Measurements from ENCODE around the gene FILIP1L.

Gene FILIP1L

DNA sequence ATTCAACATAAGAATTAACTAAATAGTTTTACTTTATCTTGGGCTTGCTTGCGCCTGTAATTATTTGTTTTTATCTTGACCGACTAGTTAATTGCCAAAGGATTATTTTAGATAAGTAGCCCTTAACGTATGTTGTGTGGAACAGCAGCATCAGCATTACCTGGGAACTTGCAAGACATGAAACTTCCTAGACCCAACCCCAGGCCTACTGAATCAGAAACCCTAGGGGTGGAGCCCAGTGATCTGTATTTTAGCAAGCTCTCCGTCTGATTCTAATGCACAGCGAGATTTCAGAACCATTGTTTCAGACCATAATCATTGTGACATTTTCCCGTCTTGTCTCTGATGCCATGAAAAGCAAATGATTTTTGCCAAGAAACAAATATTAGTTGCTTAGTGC is 31.1 kb downstream of the FILIP1L start:
- Histone ChIP-seq H3K4me1 (ENCODE audit: insufficient read depth, low read length) (no peaks in the 10 kb centered on the region), H3K79me2 (ENCODE audit: insufficient read depth, low read length) (no peaks in the 10 kb centered on the region), H3K9ac (ENCODE audit: low read depth, low read length) (no peak overlapping the region), H2AFZ (ENCODE audit: low read depth, low read length) (no peak overlapping the region), H3K4me2 (ENCODE audit: insufficient read depth, low read length) (no peak overlapping the region), H4K20me1 (ENCODE audit: insufficient read depth, low read length) (no peaks in the 10 kb centered on the region), H3K27ac (ENCODE audit: low read length) (no peak overlapping the region), H3K36me3 (ENCODE audit: insufficient read depth, low read length) (no peaks in the 10 kb centered on the region), H3K9me3 (ENCODE audit: insufficient read depth, low read length, severe bottlenecking) (no peaks in the 10 kb centered on the region), H3K4me3 (ENCODE audit: low read depth in 1 of 2, low read length in 2 of 2) (no peak overlapping the region), H3K27me3 (ENCODE audit: insufficient read depth, low read length, poor library complexity) (no peaks in the 10 kb centered on the region)
- DNase-seq (no peak), ATAC-seq (ENCODE audit: insufficient read depth, low read depth) (no peak)
- TF ChIP-seq CTCF (IDR thresholded peaks at IDR 0.05; ENCODE audit: borderline replicate concordance, extremely low read depth, low read length, poor library complexity, severe bottlenecking) (no peak), EZH2 (IDR thresholded peaks at IDR 0.05; ENCODE audit: borderline replicate concordance, low read depth, low read length, severe bottlenecking) (no peak)

- TF ChIP-seq CTCF (IDR thresholded peaks at IDR 0.05; ENCODE audit: borderline replicate concordance, extremely low read depth, low read length, poor library complexity, severe bottlenecking) = no peak
- TF ChIP-seq EZH2 (IDR thresholded peaks at IDR 0.05; ENCODE audit: borderline replicate concordance, low read depth, low read length, severe bottlenecking) = no peak
- H3K9ac ChIP-seq (ENCODE audit: low read depth, low read length) = no peak overlapping the region
- no peak for ATAC-seq (ENCODE audit: insufficient read depth, low read depth)
These were observed 31.6 kb downstream of the FILIP1L start for GRCh38 chr3:100082714-100083113.

GRCh38 chr3:100081986-100082692 is 32.2 kb downstream of the FILIP1L start:
- Histone ChIP-seq H3K4me3 (ENCODE audit: low read depth in 1 of 2, low read length in 2 of 2) (no peak overlapping the region), H3K9me3 (ENCODE audit: insufficient read depth, low read length, severe bottlenecking) (no peaks in the 10 kb centered on the region), H3K79me2 (ENCODE audit: insufficient read depth, low read length) (no peaks in the 10 kb centered on the region), H3K4me1 (ENCODE audit: insufficient read depth, low read length) (no peaks in the 10 kb centered on the region), H2AFZ (ENCODE audit: low read depth, low read length) (no peak overlapping the region), H3K9ac (ENCODE audit: low read depth, low read length) (no peak overlapping the region), H4K20me1 (ENCODE audit: insufficient read depth, low read length) (no peaks in the 10 kb centered on the region), H3K27ac (ENCODE audit: low read length) (no peak overlapping the region), H3K27me3 (ENCODE audit: insufficient read depth, low read length, poor library complexity) (no peaks in the 10 kb centered on the region), H3K4me2 (ENCODE audit: insufficient read depth, low read length) (no peak overlapping the region), H3K36me3 (ENCODE audit: insufficient read depth, low read length) (no peaks in the 10 kb centered on the region)
- no peak for DNase-seq
- TF ChIP-seq EZH2 (IDR thresholded peaks at IDR 0.05; ENCODE audit: borderline replicate concordance, low read depth, low read length, severe bottlenecking) (no peak), CTCF (IDR thresholded peaks at IDR 0.05; ENCODE audit: borderline replicate concordance, extremely low read depth, low read length, poor library complexity, severe bottlenecking) (no peak)
- ATAC-seq (ENCODE audit: insufficient read depth, low read depth) = no peak

More at GRCh38 chr3:100082714-100083113, 31.6 kb downstream of the FILIP1L start:
- Histone ChIP-seq H2AFZ (ENCODE audit: low read depth, low read length) (no peak overlapping the region), H3K4me2 (ENCODE audit: insufficient read depth, low read length) (no peak overlapping the region), H3K4me3 (ENCODE audit: low read depth in 1 of 2, low read length in 2 of 2) (no peak overlapping the region), H3K36me3 (ENCODE audit: insufficient read depth, low read length) (no peaks in the 10 kb centered on the region), H3K9me3 (ENCODE audit: insufficient read depth, low read length, severe bottlenecking) (no peaks in the 10 kb centered on the region), H3K79me2 (ENCODE audit: insufficient read depth, low read length) (no peaks in the 10 kb centered on the region), H3K27me3 (ENCODE audit: insufficient read depth, low read length, poor library complexity) (no peaks in the 10 kb centered on the region), H3K4me1 (ENCODE audit: insufficient read depth, low read length) (no peaks in the 10 kb centered on the region), H3K27ac (ENCODE audit: low read length) (no peak overlapping the region), H4K20me1 (ENCODE audit: insufficient read depth, low read length) (no peaks in the 10 kb centered on the region)
- no peak for DNase-seq
